Stimulated activated CD4-positive, alpha-beta T cell treated with anti-CD3 and anti-CD28 coated beads, Interleukin-15, amount 100 ng/mL, for 1 hour (primary cell): ENCODE data around the gene DLGAP4.

Experiments used
- DNase-seq, 2 donors: peaks; one replicate each; pipeline ENCODE4 v3.0.0-alpha.2; 2020; ENCODE audit warnings: low read depth in 1 of 2, low spot score in 1 of 2

The DLGAP4 gene

DNA sequence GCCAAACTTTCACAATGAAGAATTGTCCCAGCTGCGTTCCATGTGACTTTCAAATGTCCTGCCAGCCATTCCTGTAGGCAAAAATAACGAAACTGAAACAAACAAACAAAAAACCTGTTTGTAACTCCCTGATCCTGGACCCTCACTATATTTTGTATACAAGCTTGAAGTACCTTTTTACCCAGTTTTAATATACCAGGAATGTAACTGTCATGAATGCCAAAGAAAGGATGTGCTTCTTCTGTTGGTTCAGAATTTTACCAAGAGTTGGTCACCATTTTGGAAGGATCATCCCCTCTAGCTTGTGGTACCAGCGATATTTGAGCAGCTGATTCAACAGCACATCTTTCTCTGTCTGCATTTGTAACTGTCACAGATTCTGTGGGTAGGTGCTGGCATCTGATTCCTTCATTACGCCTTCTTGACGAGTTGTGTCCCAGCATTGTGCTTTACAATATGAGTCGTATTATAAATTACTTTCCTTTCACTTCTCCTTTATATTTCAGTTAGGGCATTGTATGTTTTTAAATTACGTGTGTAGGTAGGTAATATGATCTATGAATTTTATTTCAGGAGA, 93.9 kb downstream of the DLGAP4 start:
- DNase-seq: no peak

GRCh38 chr20:36400909-36401735, 95.0 kb downstream of the DLGAP4 start:
- no peak for DNase-seq

- no peak for DNase-seq
Measured at GRCh38 chr20:36402708-36403107, 96.6 kb downstream of the DLGAP4 start.

- no peak for DNase-seq
Measured at GRCh38 chr20:36404435-36404978, 98.4 kb downstream of the DLGAP4 start.

GRCh38 chr20:36405255-36405654, 99.1 kb downstream of the DLGAP4 start:
- DNase-seq: no peak

- no peak for DNase-seq
Measured at GRCh38 chr20:36407199-36407733, 101.1 kb downstream of the DLGAP4 start.

GRCh38 chr20:36408219-36408618, 102.1 kb downstream of the DLGAP4 start:
- no peak for DNase-seq

DNA sequence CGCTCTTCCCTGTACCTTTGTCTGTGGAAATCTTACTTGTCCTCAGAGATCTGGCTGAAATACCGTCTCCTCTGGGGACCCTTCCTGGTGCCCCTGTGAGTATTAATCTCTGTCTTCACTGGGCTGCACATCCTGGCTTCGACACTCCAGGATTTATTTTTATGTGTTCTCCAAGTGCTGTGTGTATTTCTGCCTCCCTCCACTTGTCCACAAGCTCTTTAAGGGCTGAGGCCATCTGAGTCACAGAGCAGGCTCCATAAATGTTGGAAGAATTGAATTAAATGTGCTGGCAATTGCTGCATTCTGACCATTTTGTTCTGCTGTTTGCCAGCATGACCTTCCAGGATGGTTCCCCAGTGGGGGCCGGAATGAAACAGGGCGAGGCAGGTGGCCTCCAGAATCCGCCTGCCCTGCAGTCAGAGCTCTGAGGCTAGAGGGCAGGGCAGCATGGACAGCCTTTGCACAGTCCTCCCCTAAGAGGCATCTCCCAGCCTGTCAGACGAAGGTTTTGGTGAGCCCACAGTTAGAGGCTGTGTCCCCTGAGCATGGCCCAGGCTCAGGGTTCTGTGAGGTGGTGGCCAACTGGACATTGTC, 105.8 kb downstream of the DLGAP4 start:
- DNase-seq: no peak

DNA sequence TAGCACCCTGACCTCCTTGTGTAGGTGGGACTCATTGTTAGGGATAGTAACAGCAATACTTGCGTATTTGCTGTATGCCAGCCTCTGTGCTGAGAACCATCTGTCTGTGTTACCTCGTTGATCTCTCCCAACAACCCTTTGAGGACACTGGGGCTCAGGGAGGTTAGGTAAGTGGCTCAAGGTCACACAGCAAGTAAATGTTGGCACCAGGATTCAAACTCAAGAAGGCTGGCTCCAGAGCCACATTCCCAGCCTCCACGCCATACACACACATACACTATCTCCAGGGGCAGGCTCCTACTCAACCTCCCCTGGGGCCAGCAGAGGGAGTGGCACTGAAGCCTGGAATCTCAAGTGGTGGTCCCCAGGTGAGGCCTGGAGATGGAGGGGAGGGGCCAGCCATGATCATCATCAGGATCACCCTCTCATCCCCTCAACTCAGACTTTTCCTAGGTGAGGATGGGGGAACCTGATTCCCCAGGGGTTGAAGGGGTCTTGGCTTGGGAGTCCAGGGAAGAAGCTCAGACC, 109.4 kb downstream of the DLGAP4 start:
- DNase-seq: no peak

DNA sequence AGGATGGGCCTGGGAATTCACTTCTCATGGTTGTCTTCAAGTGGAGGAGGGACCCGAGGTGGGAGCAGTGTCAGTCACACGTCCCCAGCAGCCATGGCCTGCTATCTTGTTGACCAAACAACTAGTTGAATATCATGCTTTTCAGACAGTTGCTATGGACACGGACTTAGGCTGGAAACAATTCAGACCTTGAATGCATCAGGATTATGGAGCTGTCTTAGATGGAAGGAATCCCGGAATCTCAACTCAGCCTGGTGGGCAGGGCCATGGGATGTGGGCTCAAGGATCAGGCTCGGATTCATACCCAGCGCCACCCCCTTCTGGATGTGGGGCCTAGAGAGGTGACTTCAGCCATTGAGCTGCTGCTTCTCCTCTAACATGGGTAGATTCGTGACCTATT, 112.6 kb downstream of the DLGAP4 start:
- DNase-seq: no peak

DNA sequence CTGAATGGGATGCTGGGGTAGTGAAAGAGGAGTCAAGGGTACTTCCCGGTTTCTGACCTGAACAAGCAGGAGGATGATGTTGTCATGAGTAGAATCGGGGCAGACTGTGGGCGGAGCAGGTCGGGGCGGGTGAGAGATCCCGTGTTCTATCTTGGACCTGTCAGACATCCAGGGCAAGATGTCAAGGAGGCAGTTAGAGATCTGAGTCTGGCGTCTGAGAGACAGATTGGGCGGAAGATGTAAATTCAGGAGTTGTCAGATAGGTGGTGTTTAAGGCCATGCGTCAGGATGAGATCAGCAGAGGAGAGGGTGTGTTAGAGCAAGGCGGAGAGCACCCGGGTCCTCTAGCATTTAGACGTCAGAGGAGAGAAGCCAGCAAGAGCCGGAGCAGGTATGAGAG, 115.5 kb downstream of the DLGAP4 start:
- DNase-seq: no peak

GRCh38 chr20:36424314-36424713, 118.2 kb downstream of the DLGAP4 start:
- DNase-seq: no peak

GRCh38 chr20:36425166-36425565, 119.0 kb downstream of the DLGAP4 start:
- DNase-seq: no peak

DNA sequence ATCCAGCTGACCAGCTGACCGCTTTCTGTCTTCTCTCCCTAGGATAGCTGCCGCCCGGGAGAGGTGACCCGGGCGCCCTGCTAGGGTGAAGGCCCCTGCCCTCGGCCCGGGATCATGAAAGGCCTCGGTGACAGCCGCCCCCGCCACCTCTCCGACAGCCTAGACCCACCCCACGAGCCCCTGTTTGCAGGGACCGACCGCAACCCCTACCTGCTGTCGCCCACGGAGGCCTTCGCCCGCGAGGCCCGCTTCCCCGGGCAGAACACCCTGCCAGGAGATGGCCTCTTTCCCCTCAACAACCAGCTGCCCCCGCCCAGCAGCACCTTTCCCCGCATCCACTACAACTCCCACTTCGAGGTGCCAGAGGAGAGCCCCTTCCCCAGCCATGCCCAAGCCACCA, 125.5 kb downstream of the DLGAP4 start:
- DNase-seq: no peak

- no peak for DNase-seq
Measured at GRCh38 chr20:36432096-36432495, 126.0 kb downstream of the DLGAP4 start.

DNA sequence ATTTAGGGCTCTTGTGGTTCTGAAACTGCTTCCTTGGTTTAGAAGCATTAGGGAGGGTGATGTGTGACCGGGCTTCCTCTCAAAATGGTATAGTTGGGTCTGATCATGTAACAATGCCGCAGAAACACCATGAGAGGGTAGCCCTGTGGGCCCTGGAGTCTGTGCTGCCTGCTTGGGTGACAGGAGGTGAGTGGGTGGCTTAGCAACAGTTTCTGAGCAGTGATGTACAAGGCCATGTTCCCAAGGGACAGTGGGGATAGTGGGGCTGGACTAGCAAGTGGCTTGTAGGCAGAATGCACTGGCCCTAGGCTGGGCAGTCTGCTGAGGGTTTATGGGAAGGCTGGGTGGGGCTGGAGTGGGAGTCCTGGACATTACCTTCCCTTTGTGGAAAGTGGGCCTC, 128.2 kb downstream of the DLGAP4 start:
- DNase-seq: no peak

- DNase-seq: no peak
Measured at GRCh38 chr20:36435124-36435523, 129.0 kb downstream of the DLGAP4 start.

DNA sequence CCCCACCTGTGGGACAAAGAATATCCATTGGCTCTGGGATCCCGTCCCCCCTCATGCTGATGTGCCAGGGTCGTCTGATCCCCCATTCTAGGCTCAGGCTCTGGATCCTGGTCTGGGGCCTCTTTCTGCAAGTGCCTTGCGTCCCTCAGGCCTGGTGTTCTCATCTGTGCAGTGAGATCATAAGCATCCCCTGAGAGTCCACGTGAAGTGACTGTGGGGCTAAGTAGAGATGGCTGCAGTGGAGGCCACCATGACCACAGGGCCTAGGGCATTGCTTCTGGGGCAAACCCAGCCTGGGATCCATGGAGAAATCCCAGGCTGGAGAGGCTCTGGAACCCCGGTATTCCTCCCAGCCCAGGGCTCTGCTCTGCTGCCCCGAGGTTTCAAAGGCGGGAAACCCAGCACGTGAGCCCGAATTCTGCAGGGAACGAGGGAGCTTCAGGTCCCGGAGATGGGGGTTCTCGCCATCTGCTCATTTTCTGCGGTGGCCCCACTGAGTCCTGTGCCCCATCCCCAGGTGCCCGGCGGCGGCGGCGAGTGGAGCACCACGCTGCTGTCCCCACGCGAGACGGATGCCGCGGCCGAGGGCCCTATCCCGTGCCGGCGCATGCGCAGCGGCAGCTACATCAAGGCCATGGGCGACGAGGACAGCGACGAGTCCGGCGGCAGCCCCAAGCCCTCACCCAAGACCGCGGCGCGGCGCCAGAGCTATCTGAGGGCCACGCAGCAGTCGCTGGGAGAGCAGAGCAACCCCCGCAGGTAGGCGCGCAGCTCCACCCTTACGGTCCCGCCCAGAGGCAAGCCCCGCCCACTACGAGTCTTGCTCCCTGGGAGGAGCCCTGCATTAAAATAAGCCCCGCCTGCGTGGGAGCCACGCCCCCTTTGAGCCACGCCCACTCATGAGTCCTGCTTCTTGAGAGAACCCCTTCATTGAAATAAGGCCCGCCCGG, 129.7 kb downstream of the DLGAP4 start:
- DNase-seq: peak; percentile 69 to 80

DNA sequence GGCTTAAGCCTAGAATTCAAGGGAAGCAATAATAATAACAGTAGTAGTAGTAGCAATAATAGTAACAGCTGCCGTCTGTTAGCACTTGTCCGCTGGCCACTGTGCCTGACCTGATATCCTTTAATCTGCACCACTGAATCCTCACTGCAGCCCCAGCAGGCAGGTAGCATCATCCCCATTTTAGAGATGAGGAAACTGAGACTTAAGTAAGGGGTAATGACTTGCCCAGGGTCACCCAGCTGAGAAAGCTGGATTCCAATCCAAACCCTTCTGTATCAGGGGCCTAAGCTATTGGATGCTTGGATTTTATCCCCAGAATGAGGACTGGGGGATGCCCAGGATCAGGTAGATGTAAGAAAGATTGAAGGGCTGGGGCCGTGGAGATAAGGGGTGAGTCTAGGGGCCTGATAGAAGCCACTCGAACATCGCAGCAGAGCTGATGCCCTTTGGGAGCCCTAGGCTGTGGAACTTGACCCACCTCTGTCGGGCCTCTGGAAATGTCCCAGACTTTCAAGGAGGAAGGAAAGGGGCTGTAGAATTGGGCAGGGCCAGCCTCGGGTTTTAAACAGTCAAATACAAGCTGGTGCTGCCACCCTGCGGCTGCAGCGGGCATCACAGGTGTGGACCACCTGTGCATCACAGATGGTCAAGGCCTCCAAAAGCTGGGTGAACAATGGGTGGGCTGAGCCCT, 133.0 kb downstream of the DLGAP4 start:
- peak; percentile 34 to 52 for DNase-seq

GRCh38 chr20:36439731-36440072, 133.6 kb downstream of the DLGAP4 start:
- no peak for DNase-seq
